Endodermal cell (in vitro differentiated cells): ENCODE data around the gene NTRK3. TPM values are rescaled to one million over a fixed set of nuclear protein-coding genes. Genes with fewer than 3 reads are reported as not detected.

Experiments used
- DNase-seq: peaks from one replicate; pipeline ENCODE4 v3.0.0-alpha.2; 2017
- H3K27ac ChIP-seq: 2 replicates; pipeline ENCODE4 v1.5.1; 2013; ENCODE audit warnings: mild to moderate bottlenecking, low read depth, low read length, moderate library complexity
- H3K27me3 ChIP-seq: 2 replicates; pipeline ENCODE4 v1.6.1; 2013; ENCODE audit warnings: mild to moderate bottlenecking, low read length, moderate library complexity; ENCODE audit not compliant: insufficient read depth, control insufficient read depth, poor library complexity, severe bottlenecking
- H3K36me3 ChIP-seq: 2 replicates; pipeline ENCODE4 v1.7.0; 2013; ENCODE audit warnings: mild to moderate bottlenecking, low read length, moderate library complexity; ENCODE audit not compliant: control insufficient read depth, insufficient read depth
- H3K4me1 ChIP-seq: one replicate; pipeline ENCODE4 v1.7.0; 2013; ENCODE audit warnings: low read length; ENCODE audit not compliant: control insufficient read depth, insufficient read depth
- H3K4me3 ChIP-seq: 2 replicates; pipeline ENCODE4 v1.5.1; 2013; ENCODE audit warnings: mild to moderate bottlenecking, low read length, moderate library complexity
- H3K9ac ChIP-seq: 2 replicates; pipeline ENCODE4 v1.6.1; 2013; ENCODE audit warnings: mild to moderate bottlenecking, low read length, moderate library complexity; ENCODE audit not compliant: poor library complexity, severe bottlenecking; ENCODE audit errors: extremely low read depth
- H3K9me3 ChIP-seq: 2 replicates; pipeline ENCODE4 v1.6.1; 2013; ENCODE audit warnings: mild to moderate bottlenecking, low read length, moderate library complexity; ENCODE audit not compliant: control insufficient read depth
- H3K27ac Mint-ChIP-seq: 2 replicates; pipeline ENCODE4 v1.8.0; 2020; ENCODE audit warnings: mixed read lengths
- H3K27me3 Mint-ChIP-seq: 2 replicates; pipeline ENCODE4 v1.8.0; 2021; ENCODE audit warnings: mild to moderate bottlenecking, mixed read lengths; ENCODE audit not compliant: insufficient read depth
- H3K36me3 Mint-ChIP-seq: 2 replicates; pipeline ENCODE4 v1.8.0; 2020; ENCODE audit warnings: low read depth, mixed read lengths
- H3K4me1 Mint-ChIP-seq: 2 replicates; pipeline ENCODE4 v1.8.0; 2020; ENCODE audit warnings: mixed read lengths
- H3K4me3 Mint-ChIP-seq: 2 replicates; pipeline ENCODE4 v1.8.0; 2020; ENCODE audit warnings: mild to moderate bottlenecking, moderate library complexity, mixed read lengths
- H3K9me3 Mint-ChIP-seq: 2 replicates; pipeline ENCODE4 v1.8.0; 2020; ENCODE audit warnings: mild to moderate bottlenecking, mixed read lengths
- CTCF ChIP-seq: fragments of 200-600 bp; sonication (generic); conservative IDR thresholded peaks from 2 replicates; pipeline ENCODE4 v1.5.0; 2021; ENCODE audit warnings: antibody characterized with exemption, mild to moderate bottlenecking
- WGBS, 2 experiments: methylation state at CpG; one replicate each; pipeline versions ENCODE4 v1.1.5 to v1.1.7; 2013; ENCODE audit warnings: missing lambda C conversion rate in 2 of 2, mixed read lengths in 1 of 2; ENCODE audit not compliant: insufficient coverage in 1 of 2, insufficient read length in 1 of 2; 5-methylcytosine and 5-hydroxymethylcytosine counted together
- total RNA-seq, 2 donors: library from RNA; stranded (reverse); fragmentation: NEBNext Ultra II Directional in 1 of 2; extraction: Animal tissue kit (Norgen Biotek cat#: 25700) in 1 of 2; gene quantifications; 2 replicates in 1 of 2; 3 replicates in 1 of 2; pipeline ENCODE4 v1.2.1, GENCODE V29; 2021

Gene NTRK3
- total RNA-seq, 2 donors from 2014 or later: 0.11 to 0.86 TPM

DNA sequence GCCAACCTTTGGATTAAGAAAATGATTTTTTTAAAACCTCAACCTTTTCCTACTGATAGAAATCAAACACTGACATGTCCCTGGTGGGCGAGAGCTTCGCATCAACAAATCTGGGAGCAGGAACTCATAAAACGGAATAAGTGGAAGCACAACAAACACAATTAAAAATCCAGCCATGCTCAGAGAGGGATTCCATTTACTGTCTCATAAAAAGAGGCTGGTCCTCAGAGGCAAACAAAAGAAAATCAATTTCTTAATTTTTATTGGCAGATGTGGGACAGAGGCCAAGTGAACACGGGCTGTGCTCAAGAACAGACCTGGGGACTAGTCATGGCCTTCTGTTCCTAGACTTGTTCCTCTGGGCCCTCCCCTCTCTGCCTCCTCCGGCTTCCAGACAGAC lies 214.5 kb downstream of the NTRK3 start:
- H3K9ac ChIP-seq: no peak overlapping the region
- H3K27ac Mint-ChIP-seq: no peak overlapping the region
- peaks cover under 1% of the 10 kb centered on the region for H3K4me1 Mint-ChIP-seq
- peaks cover 15% of the 10 kb centered on the region for H3K27me3 Mint-ChIP-seq
- WGBS, 2 experiments: 93 to 96% methylated on average over 4 to 5 of the region's 5 CpGs
- H3K36me3 Mint-ChIP-seq: no peaks in the 10 kb centered on the region
- no peaks in the 10 kb centered on the region for H3K9me3 Mint-ChIP-seq
- no peaks in the 10 kb centered on the region for H3K4me1 ChIP-seq
- no peaks in the 10 kb centered on the region for H3K36me3 ChIP-seq
- TF ChIP-seq CTCF: no peak
- H3K4me3 ChIP-seq: no peak overlapping the region
- no peaks in the 10 kb centered on the region for H3K9me3 ChIP-seq
- no peak overlapping the region for H3K4me3 Mint-ChIP-seq
- no peak overlapping the region for H3K27ac ChIP-seq
- DNase-seq: no peak
- peaks cover 20% of the 10 kb centered on the region for H3K27me3 ChIP-seq

GRCh38 chr15:88040516-88040915 lies 216.0 kb downstream of the NTRK3 start:
- no peak overlapping the region for H3K27ac Mint-ChIP-seq
- no peaks in the 10 kb centered on the region for H3K4me1 ChIP-seq
- H3K36me3 ChIP-seq: no peaks in the 10 kb centered on the region
- H3K4me3 ChIP-seq: no peak overlapping the region
- DNase-seq: no peak
- no peak overlapping the region for H3K27ac ChIP-seq
- no peaks in the 10 kb centered on the region for H3K9me3 Mint-ChIP-seq
- peaks cover 14% of the 10 kb centered on the region for H3K4me1 Mint-ChIP-seq
- H3K36me3 Mint-ChIP-seq: no peaks in the 10 kb centered on the region
- no peaks in the 10 kb centered on the region for H3K9me3 ChIP-seq
- H3K4me3 Mint-ChIP-seq: no peak overlapping the region
- no peak for TF ChIP-seq CTCF
- 89% methylated on average over 1 of the region's 1 CpG; no CpG with 5 or more reads in 1 of the 2 experiments for WGBS, 2 experiments
- H3K27me3 Mint-ChIP-seq: peaks cover 16% of the 10 kb centered on the region
- H3K9ac ChIP-seq: no peak overlapping the region
- H3K27me3 ChIP-seq: peaks cover 13% of the 10 kb centered on the region

DNA sequence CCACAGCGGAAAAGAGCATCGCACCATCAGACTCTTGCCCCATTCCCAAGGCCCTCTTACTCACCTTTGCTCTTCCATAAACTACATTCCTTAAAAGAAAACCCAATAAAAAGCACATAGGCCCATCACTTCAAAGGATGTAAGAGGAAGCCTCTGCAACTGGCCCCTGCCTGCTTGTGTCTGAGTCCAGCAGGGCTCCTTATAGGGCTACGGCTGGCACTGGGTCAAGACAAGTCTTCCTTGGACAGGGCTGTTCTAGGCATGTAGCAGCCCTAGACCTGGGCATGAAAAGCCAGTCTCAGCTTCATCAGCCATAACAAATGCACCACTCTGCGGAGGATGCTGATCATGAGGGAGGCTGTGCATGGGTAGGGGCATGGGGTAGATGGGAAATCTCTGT lies 218.3 kb downstream of the NTRK3 start:
- Mint-ChIP-seq H3K4me1 (peaks cover 22% of the 10 kb centered on the region), H3K36me3 (no peaks in the 10 kb centered on the region), H3K27me3 (peaks cover 16% of the 10 kb centered on the region), H3K4me3 (no peak overlapping the region), H3K9me3 (no peaks in the 10 kb centered on the region), H3K27ac (no peak overlapping the region)
- H3K9ac ChIP-seq: no peak overlapping the region
- H3K27me3 ChIP-seq: peaks cover 13% of the 10 kb centered on the region
- no peak for TF ChIP-seq CTCF
- H3K27ac ChIP-seq: no peak overlapping the region
- H3K4me3 ChIP-seq: no peak overlapping the region
- no peaks in the 10 kb centered on the region for H3K36me3 ChIP-seq
- no peaks in the 10 kb centered on the region for H3K9me3 ChIP-seq
- WGBS, 2 experiments: 65 to 85% methylated on average over 2 to 4 of the region's 4 CpGs
- H3K4me1 ChIP-seq: no peaks in the 10 kb centered on the region
- no peak for DNase-seq
